GM21619 (cell line): ENCODE data around the gene EEF1A2.
"Not testable (repeated sequence)": the region's sequence is repeated elsewhere in the genome, so short reads cannot be mapped to it uniquely, and the experiment has no call there.

Source experiments
- ATAC-seq: cut with Tn5 transposase; IDR thresholded peaks from one replicate; pipeline ENCODE4 v1.9.1; 2021; ENCODE audit not compliant: unreplicated experiment

The EEF1A2 gene

DNA sequence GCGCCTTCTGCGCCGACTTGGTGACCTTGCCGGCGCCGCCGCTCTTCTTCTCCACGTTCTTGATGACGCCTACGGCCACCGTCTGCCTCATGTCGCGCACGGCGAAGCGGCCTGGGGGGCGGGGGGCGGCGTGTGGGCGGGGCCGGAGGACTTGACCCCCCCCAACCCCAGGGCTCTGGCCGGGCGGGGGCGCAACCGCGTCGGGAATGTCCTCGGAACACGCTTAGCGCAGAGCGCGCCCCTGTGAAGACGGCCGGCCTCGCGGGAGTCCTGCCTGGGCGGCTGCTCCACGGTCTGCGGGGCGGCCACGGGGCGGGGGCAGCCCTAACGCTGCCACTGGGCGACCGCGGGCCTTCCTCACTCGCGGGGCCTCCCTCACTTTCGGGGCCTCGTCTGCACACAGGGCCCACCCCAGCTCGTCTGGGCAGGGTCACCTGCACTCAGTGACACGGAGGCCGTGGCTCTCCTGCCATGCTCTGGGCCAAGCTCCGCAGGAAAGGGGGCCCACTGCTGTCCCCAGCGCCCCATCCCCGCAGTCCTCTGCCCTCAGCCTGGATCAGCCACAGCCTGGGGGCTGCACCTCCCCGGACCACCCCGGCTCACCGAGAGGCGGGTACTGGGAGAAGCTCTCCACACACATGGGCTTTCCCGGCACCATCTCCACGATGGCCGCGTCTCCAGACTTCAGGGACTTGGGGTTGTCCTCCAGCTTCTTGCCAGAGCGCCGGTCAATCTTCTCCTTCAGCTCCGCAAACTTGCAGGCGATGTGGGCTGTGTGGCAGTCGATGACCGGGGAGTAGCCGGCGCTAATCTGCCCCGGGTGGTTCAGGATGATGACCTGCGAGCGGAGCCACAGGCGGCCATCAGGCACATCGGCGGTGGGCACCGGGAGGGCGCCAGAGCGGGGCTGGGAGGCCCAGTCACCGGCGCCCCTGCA is 10.3 kb downstream of the EEF1A2 start:
- no peak for ATAC-seq

DNA sequence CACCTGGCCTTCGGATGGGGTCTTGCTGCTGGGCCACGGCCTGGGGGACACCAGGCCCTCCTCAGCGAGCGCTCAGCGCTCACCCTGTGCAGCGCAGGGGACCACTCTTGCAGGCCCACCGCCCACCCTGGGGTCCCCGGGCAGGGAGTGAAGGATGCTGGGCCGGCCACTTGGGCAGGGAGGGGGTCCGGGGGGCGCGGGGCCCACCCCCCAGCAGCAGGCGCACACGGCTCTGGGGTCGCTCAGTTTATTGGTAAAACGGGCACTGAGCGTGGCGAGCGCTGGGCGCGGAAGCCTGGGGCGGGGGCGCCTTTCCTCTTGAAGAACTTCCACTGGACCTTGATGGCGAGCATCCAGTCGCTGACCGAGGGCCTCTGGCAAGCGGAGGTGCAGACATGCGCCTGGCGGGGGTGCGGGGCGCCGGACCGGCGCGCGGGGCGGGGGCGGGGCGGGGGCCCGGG is 11.1 kb downstream of the EEF1A2 start:
- ATAC-seq, result no peak

DNA sequence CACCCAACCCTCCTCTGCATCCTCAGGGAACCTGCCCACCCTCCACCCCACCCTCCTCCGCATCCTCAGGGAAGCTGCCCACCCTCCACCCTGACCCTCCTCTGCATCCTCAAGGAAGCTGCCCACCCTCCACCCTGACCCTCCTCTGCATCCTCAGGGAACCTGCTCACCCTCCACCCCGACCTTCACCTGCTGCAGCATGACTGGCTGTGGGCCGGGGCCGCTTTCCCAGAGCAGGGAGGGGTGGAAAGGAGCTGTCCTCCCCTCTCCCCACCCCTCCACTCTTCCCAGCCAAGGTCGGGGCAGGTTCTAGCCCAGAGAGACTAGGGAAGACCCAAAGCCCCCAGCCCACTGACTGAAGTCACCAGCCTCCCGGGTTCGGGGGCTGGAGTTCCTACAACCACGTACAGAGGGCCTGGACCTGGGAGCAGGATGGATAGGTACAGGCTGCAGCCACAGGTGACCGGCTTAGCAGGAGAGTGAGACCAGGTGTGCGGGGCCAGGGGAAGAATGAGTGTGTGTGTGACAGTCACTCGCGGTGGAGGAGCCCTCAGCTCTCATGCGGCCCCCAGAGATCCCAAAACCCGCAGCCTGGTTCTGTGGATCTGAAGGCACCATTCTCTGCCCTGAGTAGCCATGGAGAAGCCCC is 11.6 kb downstream of the EEF1A2 start:
- ATAC-seq, result no peak

DNA sequence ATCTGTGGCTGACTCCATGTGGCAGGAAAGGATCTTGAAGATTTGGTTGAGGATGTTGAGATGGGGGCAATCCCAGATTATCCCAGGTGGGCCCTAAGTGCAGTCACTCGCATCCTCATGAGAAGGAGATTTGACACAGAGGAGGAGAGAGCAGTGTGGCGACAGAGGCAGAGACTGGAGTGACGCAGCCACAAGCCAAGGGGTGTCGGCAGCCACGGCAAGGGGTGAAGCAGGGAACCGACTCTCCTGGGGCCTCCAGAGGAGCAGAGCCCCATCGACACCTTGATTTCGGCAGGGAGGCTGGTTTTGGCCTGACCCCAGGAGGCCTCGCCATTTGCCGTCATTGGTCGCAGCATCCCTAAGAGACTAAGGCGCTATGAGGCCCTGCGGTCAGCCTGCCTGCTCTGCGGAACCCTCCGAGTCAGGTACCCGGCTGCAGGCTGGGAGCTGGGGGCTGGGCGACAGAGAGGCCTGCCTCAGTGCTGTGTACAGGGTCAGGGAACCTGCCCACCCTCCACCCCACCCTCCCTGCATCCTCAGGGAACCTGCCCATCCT is 12.5 kb downstream of the EEF1A2 start:
- no peak for ATAC-seq

DNA sequence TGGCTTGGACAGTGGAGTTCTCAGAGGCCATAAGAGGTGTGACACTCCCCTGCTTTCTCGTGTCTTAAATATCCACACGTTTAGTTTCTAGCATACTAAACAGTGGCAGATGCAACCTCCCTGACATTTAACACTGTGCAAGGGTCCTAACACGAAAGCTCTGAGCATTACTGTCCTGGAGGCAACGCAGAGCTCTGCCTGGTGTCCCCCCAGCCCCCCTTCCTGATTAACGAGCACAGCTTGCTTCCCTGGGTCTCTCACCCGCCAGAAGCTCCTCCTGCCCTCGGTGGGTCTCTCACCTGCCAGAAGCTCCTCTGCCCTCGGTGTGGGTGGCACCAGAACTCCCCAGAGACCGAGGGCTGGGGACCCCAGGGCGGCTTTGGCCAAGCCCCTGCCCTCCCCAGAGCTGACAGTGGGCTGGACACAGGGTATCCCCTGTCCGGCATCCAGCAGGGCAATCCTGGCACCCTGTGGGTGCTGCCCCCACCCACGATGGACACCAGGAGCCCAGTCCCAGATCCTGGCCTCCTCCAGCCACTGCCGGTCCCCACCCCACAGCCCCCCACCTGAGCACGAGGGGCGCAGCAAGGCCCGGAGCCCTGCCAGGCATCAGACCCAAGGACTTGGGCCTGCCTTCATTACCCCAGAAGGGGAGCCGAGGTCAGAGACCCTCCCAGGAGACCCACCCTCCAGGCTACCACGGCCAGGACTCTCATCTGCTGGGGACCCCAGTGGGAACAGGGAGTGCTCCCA is 14.1 kb downstream of the EEF1A2 start:
- no peak for ATAC-seq

GRCh38 chr20:63484236-63484635 is 14.6 kb downstream of the EEF1A2 start:
- no peak for ATAC-seq

- ATAC-seq, result no peak
Measured at GRCh38 chr20:63483834-63484233, 15.0 kb downstream of the EEF1A2 start.

- no peak for ATAC-seq
Measured at GRCh38 chr20:63482021-63482587, 16.8 kb downstream of the EEF1A2 start.

- no peak for ATAC-seq
Measured at GRCh38 chr20:63481503-63481902, 17.4 kb downstream of the EEF1A2 start.

DNA sequence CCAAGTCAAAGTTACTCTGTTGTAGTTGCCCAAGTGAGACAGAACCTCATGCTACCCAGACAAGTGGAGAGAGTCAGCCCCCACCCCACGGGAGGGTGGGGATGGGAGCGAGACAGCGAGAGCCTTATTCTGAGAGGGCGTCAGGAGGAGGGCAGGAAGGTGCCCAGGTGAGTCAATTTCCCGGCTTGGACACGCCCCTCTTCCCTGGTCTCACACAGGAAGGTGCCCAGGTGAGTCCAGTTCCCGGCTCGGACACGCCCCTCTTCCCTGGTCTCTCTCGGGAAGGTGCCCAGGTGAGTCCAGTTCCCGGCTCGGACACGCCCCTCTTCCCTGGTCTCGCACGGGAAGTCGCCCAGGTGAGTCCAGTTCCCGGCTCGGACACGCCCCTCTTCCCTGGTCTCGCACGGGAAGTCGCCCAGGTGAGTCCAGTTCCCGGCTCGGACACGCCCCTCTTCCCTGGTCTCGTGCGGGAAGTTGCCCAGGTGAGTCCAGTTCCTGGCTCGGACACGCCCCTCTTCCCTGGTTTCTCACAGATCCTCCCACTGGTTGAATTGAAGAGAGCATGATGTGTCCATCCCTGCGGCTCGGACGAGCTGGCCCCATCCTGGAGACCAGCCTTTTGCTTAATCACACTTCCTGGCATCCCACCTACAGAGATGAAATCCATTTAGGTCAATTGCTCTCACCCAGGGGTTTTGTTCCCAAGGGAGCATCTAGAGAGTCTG is 19.0 kb downstream of the EEF1A2 start:
- ATAC-seq, result not testable (repeated sequence)

GRCh38 chr20:63478346-63479302 is 20.3 kb downstream of the EEF1A2 start:
- no peak for ATAC-seq

- ATAC-seq, result no peak
Measured at GRCh38 chr20:63477944-63478343, 20.9 kb downstream of the EEF1A2 start.

- ATAC-seq, result no peak
Measured at GRCh38 chr20:63477061-63477616, 21.7 kb downstream of the EEF1A2 start.

DNA sequence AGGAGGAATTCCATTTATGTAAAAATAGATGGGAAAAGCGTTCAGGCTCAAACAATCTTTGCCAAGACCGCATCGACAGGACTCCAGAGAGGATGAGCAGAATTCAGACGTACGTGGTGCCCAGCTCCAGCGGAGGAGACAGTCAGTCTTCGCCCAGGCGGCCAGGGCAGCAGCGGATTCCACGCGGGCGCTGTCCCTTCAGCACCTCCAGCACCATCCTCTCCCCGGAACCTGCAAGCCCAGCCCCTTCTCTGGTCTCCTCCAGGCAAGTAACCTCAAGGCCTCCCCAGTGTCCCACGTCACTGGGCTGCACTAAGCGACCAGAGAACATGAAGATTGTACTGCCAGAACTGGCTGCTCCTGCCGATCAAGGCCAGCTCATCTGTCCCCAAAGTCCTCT is 23.7 kb downstream of the EEF1A2 start:
- ATAC-seq, result no peak

DNA sequence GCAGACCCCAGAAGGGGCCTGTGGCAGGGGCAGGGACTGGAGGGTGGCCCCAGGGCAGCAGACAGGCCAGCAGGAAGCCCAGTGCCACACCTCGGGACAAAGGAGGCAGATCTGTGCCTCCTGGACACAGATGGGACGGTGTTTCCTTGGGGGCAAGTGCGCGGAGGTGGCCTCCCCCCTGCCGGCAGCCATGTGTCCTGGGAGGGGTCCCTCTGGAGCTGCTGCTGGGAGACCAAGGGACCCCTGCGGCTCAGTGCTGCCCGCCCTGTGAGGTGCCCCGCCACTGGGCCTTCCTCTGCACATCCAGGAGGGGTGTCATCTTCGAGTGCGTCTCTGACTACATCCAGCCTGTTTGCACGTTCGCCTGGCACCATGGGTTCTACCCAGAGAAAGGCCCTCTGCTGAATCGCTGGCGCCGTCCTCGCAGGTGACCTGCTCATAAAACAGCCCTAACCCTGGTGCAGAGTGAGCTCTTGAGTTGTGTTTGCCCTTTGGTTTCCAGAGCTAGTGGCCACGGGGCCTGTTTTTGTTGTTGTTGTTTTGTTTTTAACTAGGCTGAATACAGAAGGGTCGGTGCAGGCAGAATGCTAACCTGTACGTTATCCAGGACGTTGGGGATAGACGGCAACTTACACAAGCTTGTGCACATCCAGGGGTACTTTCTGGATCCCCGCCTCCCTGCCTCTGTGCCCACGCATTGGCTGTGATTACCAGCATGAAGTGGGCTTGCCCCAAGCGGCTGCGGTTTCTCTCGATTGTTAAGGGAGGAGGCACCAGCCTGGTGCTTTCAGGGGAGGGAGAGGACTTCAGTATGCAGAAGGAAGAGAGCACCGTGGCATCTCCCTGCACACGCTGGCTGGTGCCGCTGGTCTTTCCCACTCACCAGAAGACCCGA is 25.1 kb downstream of the EEF1A2 start:
- no peak for ATAC-seq

- no peak for ATAC-seq
Measured at GRCh38 chr20:63472862-63473390, 26.0 kb downstream of the EEF1A2 start.
